Stimulated activated CD8-positive, alpha-beta memory T cell treated with anti-CD3 and anti-CD28 coated beads, Interleukin-15, amount 100 ng/mL, for 4 hours (primary cell): ENCODE results near the gene KIF6.

ENCODE experiments used
- DNase-seq, 2 donors: peaks; one replicate each; pipeline ENCODE4 v3.0.0-alpha.2; 2020; ENCODE audit warnings: low read depth in 2 of 2

The KIF6 gene

DNA sequence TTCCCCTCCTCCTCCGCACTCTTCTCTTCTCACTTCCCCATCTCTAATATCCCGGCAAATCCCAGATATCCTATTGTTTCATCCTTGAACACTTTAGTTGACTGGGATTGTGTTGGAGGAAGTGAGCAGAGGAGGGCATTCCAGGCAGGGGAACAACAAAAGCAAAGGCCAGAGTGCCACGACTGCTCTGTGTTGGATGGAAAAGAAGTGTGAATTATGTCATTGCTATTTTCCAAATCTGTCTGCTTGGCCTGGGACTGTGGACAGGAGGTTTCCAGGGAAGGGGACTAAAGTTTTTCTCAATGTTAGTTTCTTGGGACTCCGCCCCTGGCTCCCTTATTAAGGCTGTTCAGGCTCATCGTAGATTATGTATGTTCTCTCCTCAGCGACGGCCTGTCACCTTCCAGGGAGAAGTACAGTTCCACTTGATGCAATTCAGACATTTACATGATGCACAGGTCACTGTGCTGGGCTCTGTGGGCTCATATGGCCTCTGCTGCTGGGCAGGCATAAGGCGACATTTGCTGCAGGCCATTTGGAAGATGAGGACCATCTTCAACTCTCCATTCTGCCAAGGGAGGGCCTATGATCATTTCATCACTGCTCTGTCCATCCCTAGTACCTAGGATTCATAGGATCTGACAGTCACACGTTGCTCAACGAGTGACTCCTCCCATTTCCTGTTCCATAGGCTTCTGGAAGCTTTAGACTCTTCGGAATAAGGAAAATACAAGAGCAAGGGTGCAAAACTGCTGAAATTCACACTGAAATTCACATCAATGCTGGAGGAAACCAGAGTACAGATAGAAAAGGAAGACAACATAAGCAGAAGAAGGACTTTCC lies 303.6 kb downstream of the KIF6 start:
- DNase-seq = no peak

DNA sequence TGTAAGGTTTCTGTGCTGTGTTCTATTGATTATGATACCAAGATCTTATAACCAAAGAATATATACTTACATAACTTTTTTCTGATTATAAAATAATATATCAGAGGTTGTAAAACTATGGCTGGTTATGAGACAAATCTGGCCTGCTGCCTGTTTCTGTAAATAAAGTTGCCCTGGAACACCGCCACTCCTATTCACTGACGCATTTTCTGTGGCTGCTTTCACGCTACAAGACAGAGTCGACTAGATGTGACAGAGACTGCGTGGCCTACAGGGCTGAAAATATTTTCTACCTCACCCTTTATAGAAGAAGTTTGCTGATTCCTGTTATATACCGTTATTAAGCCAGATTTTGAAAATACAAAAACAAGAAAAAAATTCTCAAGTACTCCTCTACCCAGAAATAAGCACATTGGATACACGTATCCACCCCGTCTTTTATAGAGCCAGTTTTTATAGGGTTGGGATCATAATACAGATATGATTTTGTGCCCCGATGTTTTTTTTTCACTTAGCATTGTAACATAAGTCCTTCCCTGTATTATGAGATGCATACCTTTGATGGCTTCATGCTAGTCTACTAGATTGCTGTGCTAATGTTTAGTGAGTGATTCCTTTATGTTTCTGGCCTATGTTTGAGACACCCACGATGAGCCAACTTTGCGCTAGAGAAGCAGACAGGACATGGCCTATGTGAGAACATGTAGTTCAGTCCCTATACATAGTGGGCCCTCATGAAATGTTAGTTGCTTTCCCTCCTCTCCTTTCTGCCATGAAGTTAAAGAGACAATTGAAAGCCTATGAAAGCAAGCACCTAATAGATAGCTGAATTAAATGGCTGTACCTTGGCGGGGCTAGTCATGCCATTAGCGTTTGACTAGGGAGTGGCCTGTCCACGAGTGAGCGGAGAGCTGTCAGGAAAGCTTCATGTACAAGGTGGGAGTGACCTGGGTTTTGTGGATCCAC lies 304.6 kb downstream of the KIF6 start:
- no peak for DNase-seq

DNA sequence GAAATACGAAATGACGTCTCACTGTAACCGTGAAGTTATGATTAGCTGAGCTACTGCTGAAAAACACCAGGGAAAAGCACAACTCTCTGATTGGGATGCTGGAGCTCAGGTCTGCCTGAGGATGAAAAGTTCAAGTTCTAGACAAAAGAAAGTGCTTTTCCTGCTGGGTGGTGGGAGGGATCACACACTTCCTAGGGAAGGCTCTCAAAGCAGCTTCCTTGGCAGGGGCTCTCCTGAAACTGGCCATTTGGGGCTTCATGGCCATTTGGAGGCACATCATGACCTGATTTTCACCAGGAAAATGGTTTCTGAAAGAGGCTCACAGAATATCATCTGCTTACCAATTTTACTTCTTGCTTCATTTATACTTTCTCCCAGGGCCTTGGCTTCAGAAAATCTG lies 305.6 kb downstream of the KIF6 start:
- no peak for DNase-seq

DNA sequence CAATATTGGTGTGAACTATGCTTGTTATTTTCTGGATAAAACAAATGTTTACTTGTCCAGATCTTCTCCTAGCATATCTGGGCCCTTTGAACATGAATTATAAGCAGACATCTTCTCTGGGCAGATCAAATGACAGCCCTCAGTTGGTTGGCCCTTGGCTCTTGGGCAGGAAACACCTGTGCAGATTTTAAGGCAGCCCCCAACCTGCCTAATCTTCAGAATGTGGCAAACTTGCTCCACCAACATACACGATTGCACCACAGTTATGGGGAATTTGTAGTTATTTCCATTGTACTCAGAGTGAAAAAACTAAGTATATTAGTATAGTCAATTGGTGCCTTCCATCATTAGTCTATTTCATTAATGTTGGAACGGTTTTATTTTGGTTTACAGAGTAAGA lies 307.8 kb downstream of the KIF6 start:
- no peak for DNase-seq

DNA sequence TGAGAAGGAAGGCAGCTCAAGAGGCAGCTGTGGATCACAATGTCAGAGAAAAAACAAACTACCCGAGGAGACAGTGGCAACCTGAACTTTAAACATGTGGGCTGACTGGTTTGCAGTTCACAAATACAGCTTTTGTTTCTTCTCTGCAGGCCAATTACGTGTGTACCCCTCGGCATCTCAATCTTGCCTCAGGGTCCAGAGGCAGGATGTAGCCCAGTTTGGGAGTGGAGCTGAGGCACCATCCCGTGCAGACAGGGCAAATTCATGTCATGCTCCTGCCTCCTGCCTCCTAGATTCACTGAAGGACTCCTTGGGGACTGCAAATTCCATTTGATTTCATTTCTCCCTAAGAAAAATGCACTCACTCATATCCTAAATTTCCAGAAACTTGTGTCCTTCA lies 308.5 kb downstream of the KIF6 start:
- no peak for DNase-seq

DNA sequence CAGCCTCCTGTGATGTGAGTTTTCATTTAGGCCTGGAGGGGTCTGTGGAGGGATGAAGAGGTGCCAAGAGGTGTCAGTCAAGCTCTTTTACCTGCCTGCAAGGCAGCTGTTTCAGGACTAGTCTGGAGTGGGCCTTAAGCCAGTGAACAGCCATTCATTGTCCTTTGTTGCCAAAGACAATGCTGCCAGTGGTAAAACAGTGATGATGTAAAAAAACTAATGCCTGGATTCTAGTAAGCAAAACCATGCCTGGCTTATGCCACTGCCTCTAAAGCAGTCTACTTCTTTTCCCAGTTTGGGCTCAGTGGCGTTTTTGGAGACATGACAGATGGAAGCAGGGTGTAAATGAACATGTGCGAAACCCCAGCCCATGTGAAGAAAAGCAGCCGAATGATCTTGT lies 309.2 kb downstream of the KIF6 start:
- no peak for DNase-seq

DNA sequence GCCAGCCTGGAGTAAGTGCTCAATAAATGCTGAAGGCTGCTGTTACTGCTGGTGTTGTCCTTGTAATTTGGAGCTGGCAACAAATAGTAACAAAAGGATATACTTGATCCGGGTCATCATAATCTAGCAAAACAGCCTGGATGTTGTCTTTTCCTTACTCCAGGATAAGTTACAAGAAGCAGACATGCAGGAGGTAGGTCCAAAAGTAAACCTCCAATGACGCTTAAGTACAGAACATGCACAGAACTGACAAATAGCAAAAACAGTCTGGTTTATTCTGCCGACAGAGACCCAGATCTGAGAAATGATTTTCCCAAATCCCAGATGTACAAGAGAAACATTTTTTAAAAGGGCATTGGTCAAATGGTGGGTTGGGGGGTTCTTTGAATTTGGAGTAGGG lies 309.7 kb downstream of the KIF6 start:
- DNase-seq = no peak

DNA sequence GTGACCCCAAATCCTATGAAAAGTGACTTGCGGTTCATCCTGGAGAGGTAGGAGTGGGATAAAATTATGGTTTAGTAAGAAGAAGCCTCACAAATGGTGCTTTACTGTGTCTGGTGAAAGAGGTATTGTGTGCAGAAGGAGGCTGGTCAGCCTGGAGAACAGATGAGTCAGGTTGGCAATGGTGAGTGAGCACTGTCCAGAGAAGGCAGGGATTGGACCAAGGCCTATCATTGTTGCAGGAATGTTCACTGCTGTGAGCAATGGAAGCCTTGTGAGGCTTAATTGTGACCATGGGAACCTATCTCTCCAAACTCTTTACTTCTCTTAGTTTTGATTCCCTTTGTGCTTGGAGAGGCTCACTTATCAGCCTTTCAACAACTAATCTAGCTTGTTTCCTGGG lies 313.7 kb downstream of the KIF6 start:
- no peak for DNase-seq

DNA sequence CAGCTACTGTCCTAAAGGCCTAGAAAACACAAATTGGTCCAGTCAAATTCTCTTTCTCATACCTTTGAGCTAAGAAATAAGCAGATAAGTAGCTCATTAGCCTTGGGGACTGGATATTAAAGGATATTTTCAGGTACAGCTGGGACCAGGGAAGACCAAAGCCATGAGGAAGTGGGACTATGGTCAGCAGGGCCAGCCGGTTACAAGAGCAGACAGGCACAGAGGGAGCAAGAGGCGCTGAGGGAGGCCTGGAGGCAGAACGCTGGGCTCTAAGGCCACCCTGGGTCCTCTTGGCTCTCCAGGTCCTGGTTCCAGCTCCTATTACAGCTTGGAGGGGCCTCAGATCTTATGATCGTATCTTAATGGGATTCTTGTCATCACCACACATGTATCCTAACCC lies 314.2 kb downstream of the KIF6 start:
- no peak for DNase-seq

DNA sequence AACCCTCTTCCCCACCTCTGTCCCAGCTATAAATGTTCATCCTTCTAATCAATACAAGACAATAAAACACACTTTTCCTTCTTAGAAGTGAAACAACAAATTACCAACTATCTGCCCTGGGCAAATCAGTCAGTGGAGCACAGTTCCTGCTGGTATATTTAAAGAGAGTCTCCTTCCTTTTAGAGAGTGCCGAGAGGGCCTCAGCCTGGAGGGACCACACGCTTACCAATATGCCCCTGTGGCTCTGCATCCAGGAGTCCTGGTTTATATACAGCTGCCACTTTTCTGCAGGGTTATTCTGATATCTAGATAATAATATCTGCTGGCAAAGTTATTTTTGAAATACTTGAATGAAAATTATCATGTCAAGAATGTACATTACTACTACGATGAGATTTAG lies 315.3 kb downstream of the KIF6 start:
- DNase-seq = no peak

DNA sequence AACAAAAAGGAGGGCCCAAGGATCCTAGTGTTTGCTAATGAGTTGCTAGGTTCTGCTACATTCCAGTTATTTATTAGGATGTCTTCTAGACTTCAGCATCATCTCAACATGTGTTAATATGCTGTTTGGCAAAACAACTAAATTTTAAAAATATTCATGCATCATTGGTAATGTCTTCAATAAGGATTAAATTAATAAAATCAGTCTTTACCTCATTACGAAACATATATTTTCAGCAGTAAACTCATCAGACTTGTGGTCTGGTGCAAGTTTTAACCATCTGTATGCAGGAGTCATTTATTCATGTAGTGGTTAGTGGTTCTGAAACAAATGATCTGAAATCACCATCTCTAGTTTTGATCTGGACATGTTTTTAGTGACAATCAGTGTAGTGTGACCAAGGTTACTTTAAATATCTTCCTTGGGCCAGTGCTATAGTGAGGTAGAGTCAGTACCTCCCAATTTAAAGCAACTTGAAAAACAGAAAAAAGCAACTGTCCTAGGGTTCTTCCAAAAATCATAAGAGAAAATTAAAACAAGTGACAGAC lies 317.7 kb downstream of the KIF6 start:
- DNase-seq = no peak

DNA sequence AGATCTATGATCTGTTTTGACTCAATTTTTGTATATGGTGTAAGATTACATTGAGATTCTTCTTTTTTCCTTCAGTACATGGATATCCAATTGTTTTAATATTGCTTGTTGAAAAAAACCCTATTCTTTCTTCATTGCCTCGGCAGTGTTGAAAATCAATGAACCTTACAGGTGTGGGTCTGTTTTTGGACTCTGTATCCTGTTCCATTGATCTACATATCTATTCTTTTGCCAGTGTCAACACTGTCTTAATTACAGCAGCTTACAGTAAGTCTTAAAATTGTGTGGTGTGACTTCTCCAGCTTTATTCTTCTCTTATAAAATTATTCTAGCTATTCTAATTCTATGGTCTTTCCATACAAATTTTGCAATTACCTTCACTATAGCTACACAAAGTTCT lies 320.9 kb downstream of the KIF6 start:
- no peak for DNase-seq

DNA sequence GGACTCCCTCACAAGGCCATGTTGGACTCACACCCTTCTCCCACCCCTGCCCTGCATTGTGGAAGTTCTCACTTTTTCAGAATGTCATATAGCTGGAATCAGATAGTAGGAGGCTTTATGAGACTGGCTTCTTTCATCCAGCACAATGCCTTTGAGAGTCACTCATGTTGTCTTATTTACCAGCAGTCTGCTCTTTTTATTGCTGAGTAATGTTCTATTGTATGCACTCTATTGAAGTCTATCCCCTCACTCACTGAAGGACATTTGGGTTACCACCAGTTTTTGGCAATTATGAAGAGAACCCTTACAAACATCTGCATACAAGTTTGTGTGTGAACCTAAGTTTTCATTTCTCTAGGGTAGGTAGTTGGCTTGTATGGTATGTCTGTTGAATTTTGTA lies 321.9 kb downstream of the KIF6 start:
- DNase-seq = no peak

DNA sequence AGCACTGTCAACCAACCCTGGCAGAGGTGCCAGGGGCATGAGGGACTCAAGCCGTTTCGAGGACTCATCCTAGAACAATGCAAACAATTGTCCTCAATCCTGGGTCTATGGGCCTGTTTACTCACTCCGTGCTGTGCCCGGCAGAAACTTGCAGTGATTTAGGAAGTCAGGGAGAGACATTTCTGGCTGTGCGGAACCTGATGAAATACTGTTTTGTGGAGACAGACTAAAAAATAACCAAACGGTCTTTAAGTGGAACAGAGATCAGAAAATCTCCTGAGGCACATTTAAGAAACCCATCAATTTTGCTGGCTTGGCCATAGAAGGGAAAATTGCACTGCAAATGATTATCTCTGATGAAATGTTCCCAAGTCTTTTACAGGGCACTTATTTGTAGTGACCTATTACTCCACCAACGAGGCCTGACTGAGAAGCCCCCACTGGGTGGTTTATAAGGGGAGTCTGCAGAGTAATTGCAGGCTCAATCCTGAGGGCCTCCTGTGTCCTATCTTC lies 322.9 kb downstream of the KIF6 start:
- no peak for DNase-seq

DNA sequence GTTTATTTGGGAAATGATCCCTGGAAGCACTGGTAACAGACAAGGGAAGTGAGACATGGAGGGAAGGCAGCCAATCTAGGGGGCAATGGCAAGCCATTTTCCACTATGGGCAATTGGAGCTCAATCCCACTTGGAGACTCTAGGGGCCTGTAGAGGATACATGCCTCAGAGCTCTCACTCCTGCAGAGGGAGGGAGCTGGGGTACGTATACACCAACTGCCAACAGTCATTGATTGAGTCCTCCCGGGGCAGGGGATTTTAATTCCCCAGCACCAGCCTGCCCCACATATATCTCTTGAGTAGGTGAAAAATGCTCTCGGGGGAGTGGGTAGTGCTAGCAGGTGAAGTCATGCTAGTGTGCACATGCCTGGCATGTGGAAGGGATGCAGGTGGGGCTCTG lies 323.8 kb downstream of the KIF6 start:
- DNase-seq = no peak

DNA sequence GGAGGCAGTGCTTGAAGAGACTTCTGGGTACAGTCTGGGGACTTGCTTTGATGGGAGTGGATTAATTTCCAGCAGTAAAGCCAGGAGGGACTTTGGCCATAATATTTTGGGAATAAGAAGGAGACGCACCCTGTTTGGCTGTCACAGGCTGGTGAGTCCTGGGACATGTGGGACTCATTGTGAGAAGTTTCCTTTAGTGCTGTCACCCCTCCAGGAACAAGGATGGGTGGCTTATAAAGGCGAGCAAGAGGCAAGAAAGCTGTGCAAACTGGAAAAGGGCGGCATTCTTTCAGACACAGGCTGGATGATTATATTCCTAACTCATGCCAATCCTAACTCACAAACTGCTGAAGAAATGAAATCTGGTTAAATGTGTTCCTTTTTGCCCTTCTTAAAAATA lies 325.2 kb downstream of the KIF6 start:
- no peak for DNase-seq

DNA sequence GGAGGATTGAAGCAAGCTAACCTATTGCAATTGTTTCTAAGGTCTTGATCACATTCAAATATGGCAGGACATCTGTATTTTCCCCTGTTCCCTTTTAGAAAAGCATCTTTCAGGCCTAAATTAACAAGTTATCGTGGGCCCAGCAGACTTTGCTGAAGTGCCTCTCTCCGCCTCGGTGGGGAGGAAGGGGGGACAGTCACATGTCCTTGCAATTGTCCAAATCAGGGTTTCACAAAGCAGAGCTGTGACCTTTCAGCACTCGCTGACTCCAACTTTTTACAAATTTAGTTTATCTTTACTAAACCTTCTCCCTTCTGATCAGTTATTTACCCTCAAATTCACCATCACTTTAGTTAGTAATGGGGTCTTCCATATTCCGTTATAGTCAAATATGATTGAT lies 328.4 kb downstream of the KIF6 start:
- no peak for DNase-seq

DNA sequence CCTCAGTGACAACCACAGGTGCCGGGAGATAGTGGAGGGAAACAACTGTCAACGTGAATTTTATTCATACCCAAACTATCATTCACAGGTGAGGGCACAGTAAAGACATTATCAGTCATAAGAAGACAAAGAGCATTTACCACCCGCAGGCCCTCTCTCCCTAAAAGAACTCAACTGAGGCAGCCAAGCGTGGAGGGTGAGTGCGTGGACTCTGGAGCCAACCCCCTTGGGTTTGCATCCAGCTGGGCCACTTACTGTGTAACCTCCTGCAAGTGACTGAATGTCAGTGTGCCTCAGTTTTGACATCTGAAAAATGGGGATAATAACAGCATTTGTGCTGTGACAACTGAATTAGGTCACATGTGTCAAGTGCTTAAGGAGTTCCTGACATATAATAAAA lies 332.1 kb downstream of the KIF6 start:
- DNase-seq = no peak

DNA sequence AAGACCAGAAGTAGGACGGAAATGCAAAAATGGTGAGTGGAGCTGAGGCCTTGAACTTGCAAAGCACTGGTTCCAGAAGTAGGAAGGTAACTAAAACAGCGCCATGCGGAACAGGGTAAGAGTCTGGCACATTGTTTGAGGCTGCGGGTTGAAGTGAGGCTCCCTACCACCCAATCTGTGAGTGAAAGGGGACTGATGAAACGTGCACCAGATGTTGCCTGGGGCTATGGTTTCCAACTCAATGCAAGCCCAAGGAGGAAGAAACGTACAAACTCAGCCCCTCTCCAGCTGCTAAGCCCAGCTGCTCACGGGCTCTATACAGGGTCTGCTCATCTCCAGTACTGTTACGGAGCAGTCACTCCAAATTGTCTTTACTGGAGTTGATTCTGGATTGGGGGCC lies 334.0 kb downstream of the KIF6 start:
- DNase-seq = no peak

DNA sequence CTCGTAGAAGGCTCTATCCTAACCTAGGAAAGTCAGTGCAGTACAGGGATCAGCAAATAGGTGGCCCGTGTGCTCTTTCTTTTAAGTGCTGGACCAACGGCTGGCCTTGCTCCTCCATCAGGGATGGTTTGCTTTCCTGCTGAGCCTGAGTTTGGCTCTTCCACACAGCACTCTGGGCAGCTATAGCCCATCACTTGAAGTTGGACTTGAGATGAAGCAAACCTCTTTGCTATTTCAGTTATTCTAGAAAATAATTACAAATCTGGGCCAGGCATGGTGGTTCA lies 335.8 kb downstream of the KIF6 start:
- no peak for DNase-seq

DNA sequence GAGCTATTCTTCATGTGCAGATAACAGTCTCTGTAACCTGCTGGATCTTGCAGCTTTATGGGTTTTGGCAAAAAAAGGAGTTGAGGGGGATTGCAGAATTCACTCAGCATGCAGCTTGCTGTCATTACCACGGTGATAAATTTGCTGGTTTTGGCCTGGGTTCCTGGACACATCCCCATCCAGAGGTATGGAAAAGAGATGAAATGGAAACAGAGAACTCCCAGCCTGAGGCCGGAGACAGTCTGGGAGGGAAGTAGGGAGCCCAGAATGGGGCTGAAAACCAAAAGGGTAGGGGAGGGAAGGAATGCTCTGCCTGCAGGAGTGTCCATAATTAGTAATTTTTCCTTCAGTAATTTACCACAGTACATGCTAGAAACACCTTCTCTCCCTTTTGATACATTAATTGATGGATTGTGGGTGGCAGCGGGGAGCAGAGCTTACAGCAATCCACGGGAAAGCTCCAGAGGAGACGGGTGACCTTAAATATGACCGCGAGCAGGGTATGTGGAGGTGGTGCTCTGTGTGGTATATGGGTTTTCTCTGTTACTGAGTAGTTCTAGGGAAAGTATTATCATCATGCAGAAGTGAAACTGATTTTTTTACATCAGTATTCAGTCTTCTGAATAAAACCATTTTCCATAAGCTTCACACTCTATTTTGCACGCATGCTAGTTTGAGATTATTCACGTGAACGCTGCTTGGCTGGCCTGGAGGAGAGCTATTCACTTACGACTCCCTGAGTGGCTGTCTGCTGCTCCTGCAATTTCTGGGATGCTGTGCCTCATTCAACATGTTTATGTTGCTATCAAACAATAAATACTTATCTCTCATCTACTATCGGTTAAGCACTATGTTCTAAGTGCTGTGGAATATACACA lies 336.4 kb downstream of the KIF6 start:
- DNase-seq = no peak

DNA sequence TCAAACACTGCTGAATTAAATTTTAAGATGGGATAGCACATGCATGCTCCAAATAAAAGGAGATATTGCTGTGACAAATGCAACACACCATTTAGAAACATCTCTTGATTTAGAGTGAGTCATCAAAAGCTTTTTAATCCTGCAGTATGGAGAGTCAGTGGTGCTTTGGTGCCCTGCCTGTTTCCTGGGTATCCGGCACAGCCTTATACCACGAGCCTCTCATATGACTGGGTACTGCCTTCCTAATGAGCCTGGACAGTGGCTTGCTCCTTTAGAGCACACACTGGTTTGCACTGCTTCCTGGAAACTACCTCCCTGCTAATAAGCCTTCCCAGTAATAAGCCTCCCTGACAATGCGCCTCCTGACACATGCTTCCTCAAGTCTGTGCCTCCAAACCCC lies 337.4 kb downstream of the KIF6 start:
- no peak for DNase-seq
